ENCODE data around the gene ZNF223.

DNA sequence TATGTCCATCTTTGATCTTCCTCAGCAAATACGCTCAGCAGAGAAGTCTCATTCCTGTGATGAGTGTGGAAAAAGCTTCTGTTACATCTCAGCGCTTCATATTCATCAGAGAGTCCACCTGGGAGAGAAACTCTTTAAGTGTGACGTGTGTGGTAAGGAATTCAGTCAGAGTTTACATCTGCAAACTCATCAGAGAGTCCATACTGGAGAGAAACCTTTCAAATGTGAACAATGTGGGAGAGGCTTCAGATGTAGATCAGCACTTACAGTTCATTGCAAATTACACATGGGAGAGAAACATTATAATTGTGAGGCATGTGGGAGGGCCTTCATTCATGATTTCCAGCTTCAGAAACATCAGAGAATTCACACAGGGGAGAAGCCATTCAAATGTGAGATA is 14.5 kb downstream of the ZNF223 start:
- no peak for TF ChIP-seq EP300 (IDR thresholded peaks at IDR 0.05; ENCODE audit: borderline replicate concordance in 1 of 2, low read depth in 1 of 2, low read length in 1 of 2)
- no peak for TF ChIP-seq CTCF (IDR thresholded peaks at IDR 0.05)
- TF ChIP-seq ELF1 (IDR thresholded peaks at IDR 0.05): no peak
- no peak for TF ChIP-seq TEAD4 (IDR thresholded peaks at IDR 0.05; ENCODE audit: borderline replicate concordance, insufficient read depth)
- TF ChIP-seq JUND (IDR thresholded peaks at IDR 0.05): no peak
- TF ChIP-seq MXI1 (IDR thresholded peaks at IDR 0.05; ENCODE audit: low read depth, low read length): no peak
- TF ChIP-seq TAF1 (IDR thresholded peaks at IDR 0.05; ENCODE audit: borderline replicate concordance, low read depth, low read length): no peak
- no peak for TF ChIP-seq MAX (IDR thresholded peaks at IDR 0.05; ENCODE audit: low read depth)

Data from SK-N-SH (cell line).